Measurements from ENCODE around the gene SCN7A.
"Not testable (repeated sequence)": the region's sequence is repeated elsewhere in the genome, so short reads cannot be mapped to it uniquely, and the experiment has no call there.

The SCN7A gene

DNA sequence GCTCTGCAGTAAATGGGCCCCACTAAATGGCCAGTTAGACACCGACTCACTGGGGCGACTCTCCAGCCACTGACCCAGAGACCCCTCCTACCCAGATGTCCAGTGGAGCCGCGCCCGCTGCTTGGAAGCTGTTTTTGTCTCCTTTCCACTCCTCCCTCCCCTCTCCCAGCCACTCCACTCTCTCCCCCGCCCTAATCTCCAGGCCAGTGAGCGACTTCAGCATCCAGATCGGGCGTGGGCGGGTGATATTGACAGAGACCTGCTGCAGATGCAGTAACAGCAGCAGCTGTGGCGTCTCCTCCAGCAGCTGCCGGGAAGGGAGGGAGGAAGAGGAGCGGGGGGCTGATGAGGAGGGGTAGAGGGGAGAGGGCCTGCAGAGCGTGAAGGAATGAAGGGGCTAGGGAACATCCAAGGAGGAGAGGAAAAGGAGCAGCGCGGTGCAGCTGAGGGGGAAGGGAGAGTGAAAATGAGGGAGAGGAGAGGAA lies at the start of gene SCN7A:
Gene SCN7A, minus strand, starts transcription at position 110 of the 485 bp plus-strand sequence. CDS start 16,553 bp downstream, outside the sequence.
- no peak for DNase-seq

DNA sequence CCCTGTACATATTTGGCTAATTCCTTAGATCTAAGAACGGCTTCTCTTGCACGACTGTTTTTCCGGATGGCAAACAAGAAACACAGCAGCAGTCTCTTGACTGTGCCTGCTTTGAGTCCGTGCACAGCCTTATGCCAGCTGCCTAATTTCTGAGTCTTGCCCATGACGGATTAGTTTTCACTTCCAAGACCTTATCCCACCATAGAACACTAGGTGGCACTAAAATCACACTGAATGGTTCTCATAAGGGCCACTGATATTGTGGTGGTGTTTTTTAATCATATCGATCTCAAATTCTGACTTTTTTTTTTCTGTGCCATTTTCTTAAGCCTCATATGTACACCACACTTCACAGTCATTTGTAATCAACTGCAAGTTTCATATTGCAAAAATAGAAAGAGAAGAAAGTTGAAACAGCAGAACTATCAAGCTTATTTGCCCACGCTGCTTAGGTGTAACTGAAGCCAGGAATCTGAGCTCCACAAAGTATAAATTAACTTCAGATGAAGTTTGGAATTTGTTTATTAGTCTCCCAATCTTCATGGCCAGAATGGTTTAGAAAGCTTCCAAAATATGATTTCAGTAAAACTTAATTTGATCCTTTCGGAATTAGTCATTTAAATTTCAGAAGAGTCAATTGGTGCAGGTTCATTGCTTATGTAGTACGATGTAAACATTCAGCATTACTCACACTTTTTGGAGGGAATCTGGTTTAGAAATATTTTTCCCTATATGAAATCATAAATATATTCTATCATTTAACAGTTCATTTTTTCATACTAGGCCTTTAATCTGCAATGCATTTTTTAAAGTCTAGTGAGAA lies 45.5 kb upstream of the SCN7A start:
- peak; percentile 9 for DNase-seq

DNA sequence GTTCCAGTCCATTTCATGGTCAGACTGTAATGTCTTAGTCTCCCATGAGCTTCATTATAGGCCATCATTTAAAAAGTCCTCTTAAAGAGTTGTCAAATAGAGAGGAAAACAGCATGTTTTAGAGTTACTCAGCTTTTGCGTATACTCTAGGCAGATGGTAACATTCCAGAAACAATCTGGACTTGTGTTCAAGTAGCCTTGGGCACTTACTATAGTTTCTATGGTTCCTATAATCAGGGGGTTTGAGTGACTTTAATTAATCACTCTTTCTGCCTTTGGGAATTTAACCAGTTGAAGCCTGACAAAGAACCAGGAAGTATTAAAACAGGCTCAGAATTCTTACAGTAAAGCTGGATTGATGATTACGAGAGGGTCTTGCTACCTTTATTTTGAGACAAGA lies 42.1 kb upstream of the SCN7A start:
- DNase-seq: no peak

DNA sequence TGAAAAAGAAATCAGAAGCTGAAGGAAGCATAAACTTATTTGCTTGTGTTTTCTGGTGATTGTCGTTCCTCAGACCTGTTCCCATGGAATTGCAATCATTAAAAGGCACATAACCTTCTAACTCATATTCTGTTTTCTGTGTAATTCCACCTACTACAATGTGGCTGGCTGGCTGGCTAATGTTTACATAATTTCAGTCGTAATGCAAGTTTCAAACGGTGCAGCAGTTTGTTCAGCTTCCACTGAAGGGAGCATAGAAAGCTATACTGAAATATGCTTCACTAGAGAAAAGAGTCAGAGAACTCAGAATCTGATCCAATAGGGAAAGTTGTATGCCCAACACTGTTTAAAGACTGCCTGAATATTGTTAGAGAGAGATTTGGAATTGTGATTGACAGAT lies 27.1 kb upstream of the SCN7A start:
- DNase-seq: no peak

DNA sequence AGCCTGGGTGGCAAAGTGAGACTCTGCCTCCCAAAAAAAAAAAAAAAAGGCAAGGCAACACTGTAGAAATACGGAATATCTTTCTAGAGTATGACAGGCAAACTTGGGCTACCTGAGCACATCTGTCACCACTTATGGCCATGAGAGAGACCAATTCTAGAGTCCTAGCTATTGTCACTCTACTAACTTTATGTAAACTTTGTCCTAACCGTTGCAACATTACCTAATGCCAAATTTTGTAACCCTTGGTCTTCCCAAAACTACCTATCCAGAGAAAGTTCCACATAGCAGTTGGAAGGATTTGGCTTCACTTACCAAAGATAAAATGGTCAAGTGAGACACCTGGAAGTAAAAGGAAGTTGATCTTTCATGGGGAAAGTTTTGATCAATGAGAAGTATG lies 26.6 kb upstream of the SCN7A start:
- DNase-seq: no peak

DNA sequence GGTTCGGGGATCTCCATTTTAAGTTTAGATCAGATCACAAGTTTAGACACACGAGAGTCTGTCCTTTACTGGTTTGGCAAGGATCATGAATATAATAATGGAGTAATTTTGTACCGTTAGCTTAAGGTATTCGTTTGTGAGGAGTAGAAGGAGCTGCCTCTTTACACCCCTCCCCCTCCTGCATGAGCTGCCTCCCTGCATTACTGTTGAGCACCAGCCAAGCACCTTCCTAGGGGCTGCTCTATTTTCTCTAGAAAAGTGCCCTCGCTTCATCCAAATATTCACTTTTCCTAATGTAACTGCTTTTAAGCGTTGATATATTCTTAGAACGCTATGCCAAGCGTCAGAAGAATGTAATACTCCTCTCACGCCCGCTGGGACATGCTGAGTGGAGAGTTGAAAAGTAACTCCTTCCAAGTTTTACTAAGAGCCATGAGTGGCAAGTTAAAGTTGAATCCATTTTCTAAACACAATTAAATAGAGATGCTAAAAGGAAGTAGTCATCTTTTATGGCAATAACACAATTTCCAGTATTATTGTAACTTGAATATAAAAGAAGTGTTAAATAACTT lies 25.4 kb upstream of the SCN7A start:
- no peak for DNase-seq

DNA sequence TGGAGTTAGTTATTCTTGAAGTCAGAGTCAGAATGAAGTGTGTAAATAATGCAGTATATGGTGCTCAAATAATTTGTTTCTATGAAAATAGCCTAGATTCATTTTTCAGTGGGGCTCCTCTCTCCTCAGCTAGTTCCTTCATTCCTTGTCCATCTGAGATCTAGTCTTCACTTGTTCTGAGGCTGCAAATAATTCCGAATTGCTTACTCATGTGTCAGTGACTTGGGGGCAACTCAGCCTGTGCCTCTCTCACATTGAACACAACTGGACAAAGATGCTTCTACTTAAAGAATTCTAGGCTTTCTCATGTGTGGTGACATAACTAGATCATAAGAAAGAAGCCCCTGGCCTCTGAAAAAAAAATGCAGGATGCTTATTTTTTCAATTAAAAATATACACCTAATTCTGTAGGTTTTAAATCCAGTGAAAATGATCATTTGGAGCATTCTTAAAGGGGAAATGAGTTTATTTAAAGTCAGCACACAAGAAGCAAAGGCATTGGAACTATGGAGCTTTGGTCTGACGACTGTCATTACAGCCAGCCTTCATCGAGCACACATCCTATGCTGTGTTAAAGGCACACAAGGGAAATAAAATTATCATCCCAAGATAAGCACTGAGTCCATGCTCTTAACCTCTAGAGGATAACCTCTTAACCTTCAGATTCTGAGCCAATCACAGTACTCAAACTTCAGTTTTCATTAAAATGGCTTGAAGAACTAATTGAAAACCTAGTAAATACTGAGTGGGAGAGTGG lies 24.8 kb upstream of the SCN7A start:
- DNase-seq: no peak

DNA sequence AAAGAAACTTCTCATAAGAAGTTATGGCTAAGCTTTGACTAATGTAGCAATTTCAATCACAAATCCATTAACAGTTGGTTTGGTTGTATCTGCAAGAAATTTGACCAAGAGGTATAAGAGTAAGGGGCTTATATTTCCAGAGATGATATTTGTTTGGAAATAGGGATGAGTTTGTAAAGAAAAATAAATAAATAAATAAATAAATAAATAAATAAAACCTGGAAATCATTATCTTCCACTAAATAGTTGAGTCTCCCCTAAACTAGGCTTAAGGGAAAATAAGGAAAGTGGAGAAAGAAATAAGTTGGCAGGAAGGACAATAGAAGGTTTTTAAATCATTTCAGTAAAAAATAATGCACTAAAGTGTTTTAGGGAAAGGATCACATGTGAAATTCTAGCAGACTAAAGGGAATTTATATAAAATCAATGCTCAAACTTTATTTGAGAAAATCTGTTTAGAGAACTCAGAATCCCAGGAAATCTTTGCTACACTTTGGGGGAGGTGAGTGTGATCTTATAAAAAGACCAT lies 23.5 kb upstream of the SCN7A start:
- DNase-seq: no peak

DNA sequence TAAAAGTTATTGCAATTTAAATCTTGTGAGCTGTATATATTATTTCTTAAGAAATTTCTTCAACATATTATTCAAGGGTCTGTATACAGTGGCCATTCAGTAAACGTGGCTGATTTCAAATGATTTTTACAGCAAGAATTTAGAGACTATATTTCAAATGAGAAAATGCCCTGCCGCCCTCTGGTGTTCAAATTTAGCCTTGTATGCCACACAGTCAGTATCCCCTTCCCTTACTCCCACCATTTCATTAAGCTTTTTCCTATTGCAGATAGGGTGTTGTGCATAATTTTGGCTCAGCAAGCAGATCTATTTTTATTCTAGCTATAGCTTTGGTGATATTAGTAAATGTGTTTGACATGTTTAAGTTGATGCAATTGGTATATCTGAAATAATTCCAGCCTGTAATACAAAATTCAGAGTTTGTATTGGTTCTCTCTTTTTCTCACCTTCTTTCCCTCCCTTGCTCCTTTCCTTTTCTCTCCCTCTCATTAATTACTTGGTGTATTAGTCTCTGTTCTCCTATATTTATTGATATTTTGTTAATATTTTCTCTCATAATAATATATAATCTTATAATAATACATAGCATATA lies 22.8 kb upstream of the SCN7A start:
- no peak for DNase-seq

DNA sequence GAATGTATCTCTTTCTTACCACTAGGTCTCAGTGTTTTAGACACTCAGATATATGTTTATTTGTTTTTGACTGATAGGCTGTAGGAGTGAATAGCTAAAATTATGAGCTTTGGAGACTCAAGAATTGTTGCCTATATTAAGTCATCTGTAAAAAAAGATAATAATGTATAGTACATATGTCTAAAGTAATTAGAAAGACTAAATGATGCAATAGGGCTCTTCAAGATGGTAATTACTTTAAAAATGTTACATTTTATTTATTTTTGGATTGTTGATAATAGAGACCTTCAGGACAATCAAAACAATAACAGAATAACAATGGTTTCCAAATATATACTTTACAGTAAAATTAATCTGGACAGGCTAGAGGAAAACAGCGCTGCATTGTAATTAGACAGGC lies 19.9 kb upstream of the SCN7A start:
- DNase-seq: no peak

DNA sequence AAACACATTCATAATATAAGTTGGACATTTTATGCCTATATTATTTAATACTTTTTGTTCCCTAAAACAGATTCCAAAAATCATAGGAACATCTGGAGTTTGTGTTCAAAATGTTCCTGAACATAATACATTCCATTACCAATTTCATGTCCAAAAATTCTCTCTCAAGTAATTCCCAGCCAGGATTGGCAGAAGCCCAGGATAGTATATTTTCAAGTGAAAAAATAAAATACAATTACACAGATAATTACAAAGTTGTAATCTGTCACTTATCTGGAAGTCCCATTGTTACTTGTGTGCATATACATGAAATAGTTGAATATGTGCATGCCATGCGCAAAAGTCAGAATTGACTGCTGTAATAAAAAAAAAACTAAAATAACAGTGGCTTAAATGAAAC lies 5.2 kb upstream of the SCN7A start:
- no peak for DNase-seq

DNA sequence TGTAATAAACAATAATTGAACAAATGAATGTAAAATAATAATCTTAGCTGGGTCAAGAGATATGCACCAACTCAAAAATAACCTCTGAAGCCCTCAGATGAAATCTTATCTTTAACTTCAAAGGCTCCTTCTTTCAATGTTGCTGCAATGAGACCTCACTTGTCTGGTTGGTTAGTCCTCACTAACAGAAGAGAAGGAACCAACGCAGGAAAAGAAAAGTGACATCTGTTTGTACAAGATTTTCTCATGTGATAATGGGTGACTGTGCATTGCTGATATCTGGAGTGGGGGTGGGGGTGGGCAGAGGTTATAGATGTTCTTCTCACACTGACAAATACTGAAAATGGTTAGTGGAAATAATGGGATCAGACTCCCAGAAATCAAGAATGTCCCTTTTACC lies 2.6 kb downstream of the SCN7A start:
- DNase-seq: no peak

DNA sequence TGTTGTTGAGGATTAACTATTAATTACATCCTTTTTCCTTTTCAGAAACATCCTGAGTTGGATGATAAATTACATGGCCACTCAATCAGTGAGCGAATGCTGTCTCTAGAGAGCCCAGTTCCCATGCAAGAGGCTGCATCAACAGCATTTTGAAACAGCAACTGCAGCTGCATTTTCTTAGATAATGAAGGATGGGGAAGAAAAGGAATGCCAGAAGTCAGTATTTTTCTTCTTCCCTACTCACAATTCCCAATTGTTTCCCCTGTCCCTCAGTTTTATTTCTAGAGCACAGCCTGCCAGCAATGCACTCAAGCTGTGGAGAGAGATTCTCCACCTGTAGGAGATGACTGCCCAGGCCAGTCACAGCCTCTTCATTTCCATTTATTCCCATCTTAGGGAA lies 6.9 kb downstream of the SCN7A start:
- no peak for DNase-seq

DNA sequence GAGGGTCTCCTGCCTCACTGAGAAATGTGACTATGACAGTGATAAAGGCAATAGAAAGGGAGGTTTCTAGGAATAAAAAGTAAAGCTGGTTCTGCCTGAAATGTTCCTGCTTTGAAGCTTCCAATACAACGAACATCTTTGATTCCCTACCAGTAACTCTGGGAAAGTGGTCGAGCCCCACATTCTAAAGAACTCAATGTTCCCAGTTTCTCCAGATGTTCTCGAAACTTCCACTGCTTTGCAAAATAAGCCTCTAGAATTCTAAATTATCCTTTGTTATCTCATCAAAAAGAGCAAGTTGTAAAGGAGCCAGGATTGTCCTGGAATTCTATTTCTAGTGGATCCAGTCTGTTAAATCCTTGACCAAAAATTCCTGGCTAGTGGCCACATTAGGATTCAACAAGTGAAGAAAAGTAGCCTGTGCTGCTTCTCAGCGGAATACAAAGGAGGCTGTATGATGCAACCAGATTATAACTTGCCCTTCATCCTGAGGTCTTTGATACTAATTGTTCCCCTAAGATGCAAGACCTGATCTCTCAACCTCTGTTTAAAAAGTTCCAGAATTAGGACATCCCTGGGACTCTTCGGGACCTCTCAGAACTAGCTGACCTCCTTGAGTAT lies 8.4 kb downstream of the SCN7A start:
- DNase-seq: no peak

DNA sequence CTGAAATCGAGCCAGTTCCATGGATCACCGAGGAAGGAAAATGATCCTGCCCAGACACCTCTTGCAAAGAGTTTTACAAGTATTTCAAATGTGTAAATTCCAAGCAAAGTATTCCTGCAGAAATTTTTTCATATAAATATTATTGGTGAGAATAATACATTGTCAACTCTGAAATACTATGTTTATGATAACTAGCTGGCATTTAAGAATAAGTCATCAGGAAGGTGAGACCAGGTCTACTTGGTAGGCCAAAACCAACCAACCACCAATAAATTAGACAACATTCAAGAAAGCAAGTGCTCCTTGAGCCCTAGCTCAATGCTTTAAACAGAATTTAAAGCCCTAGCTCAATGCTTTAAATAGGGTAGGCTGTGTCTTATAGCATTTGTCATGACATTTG lies 21.7 kb downstream of the SCN7A start:
- no peak for DNase-seq

DNA sequence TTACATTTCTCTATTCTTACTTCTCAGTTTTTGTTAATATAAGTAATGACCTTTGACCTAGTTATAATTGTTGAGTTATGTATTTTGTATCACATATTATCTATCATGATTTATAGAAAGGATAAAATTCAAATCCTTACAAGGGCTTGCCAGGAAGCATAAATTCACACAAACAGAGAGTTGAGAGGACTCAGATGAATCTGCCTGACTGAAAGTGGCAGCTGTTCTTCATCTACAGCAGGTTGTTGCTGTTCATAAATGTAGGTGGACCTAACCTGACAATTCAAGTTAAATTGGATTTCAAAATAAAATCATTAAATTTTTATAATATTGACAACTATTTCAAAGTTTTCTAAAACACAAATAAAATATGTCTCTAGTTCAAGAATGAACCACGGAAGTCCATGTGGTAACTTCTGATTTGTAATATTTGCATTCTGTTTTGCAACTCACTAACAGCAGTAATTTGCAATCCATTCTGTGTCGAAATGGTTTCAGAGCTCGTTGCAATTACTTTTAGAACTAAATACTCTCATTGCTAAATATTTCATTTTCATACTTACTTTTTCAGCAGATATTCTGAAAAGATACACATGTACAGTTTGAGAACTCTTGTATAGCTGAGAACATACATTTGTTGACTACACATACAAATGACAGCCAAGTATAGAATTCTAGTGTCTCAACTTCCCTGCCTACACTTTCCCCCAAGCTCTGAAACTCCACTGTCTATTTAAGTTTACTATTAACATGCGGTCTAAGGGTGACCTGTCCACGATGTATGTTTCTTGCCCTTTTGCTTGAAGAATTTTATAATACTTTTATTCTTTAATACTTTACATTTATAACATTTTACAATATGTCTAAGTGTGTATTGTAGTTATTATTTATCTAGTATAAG lies 25.7 kb downstream of the SCN7A start:
- no peak for DNase-seq

DNA sequence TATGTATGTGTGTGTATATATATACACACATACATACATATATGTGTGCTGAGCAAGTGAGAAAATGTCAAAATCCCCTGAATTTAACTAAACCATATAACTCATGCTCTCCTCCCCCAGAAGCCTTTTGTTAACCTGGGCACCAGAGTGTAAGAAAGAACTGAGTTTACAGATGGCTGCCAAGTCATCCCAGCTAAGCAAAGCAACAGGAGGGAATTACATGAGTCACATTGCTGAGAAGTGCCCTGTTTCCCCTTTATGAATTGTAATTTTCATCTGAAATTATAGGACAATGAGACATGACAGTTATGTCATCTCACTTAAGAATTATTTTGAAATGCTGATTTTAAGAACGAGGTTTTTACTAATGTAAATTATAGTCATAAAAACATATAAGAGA lies 29.9 kb downstream of the SCN7A start:
- no peak for DNase-seq

DNA sequence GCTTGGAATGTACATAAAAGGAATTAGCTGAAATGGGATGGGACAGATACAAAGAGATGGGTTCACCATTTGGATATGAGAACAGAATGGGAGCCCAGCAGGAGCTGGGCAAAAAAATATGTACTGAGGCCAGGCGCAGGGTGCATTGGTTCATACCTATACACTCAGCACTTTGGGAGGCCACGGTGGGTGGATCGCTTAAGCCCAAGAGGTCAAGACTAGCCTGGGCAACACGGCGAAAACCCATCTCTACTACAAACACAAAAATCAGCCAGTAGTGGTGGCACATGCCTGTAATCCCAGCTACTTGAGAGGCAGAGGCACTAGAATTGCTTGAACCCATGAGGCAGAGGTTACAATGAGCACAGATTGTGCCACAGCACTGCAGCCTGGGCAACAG lies 30.4 kb downstream of the SCN7A start:
- DNase-seq: no peak

DNA sequence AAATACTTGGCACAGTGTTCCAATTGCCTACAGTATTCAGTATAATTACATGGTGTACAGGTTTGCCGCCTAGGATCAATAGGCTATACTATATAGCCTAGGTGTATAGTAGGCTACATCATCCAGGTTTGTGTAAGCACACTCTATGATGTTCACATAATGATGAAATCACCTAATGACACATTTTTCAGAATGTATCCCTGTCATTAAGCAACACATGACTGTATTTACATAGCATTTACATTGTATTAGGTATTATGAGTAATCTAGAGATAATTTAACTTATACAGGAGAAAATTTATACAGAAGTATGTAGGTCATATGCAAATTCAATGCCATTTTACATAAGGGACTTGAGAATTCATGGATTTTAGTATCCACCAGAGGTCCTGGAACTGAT lies 35.4 kb downstream of the SCN7A start:
- DNase-seq: no peak

DNA sequence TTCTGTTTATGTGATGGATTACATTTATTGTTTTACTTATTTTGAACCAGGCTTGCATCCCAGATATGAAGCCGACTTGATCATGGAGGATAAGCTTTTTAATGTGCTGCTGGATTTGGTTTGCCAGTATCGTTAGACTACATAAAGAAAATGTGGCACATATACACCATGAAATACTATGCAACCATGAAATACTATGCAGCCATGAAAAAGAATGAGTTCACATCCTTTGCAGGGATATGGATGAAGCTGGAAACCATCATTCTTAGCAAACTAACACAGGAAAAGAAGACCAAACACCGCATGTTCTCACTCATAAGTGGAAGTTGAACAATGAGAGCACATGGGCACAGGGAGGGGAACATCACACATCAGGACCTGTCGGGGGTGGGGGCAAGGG lies 38.2 kb downstream of the SCN7A start:
- not testable (repeated sequence) for DNase-seq

DNA sequence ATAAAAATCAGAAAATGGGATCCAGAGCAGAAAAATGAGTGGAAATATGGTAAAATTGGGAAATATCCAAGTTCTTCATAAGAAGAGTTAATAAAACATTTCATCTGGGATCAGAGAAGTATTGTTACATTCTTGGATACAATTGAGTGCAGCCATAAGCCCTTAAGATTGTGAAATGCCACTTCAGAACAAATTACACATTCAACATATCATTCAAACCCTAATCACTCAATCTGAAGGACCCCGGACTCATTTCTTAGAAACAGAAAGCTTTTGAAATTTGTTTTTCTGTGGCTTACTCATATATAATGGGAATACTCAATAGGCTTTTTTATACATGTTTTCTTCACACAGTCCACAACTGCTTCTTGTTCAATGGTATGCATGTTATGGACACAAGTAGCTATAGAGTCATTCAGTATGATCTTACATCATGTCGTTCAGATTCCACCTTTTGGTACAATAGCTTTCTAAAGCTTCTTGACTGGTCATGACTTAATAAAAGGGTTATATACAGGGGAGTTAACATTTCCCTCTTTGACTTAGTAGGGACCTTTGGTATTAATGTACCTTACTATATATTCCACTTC lies 39.9 kb downstream of the SCN7A start:
- DNase-seq: no peak

Data from CD4-positive, alpha-beta T cell treated with Interleukin-17A for 4 hours (primary cell).